ENCODE data around the gene AXDND1. TPM values are rescaled to one million over a fixed set of nuclear protein-coding genes. Genes with fewer than 3 reads are reported as not detected.

Gene AXDND1
- total and polyA plus RNA-seq, 5 donors = not detected

DNA sequence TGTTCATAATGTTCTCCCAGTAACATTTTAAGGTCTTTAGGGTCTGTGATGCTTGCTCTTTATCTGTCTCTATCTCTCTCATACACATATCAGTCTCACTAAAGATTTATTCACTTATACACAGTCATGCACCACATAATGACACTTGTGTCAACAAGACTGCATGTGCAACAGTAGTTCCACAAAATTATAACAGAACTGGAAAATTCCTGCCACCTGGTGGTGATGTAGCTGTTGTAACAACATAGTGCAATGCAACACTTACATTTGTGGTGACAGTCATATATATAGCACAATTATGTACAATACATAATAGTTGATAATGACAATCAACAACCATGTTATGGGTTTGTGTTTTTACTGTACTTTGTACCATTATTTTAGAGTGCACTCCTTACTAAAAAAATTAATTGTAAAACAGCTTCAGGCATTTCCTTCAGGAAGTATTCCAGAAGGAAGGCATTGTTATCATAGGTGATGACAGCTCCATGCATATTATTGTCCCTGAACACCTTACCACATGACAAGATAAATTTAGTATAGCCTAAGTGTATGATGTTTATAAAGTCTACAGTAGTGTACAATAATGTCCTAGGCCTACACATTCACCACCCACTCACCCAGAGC lies 234.0 kb downstream of the AXDND1 start:
- Histone ChIP-seq H3K4me3 (ENCODE audit: low read length) (no peak overlapping the region), H3K27ac (ENCODE audit: low read length) (no peak overlapping the region), H3K27me3 (ENCODE audit: control insufficient read depth, insufficient read depth) (no peaks in the 10 kb centered on the region), H3K9me3 (ENCODE audit: control insufficient read depth, low read length) (no peaks in the 10 kb centered on the region), H3K4me1 (ENCODE audit: control insufficient read depth, insufficient read depth, low read length) (no peaks in the 10 kb centered on the region)
- DNase-seq (no peak), ATAC-seq (peak in 1 of 2 donors; percentile 33)
- intact Hi-C loops (cut with DNase I) = no loop called here

DNA sequence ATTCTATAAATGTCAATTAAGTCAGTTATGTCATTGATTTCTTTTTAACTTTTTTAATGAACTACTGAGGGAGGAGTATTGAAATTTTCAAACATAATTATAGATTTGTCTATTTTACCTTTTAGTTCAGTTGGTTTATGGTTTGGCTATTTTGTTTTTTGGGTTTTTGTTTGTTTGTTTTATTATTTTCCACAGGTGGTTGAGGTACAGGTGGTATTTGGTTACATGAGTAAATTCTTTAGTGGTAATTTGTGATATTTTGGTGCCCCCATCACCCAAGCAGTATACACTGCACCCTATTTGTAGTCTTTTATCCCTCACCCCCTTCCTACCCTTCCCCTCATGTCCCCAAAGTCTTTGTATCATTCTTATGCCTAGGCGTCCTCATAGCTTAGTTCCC lies 235.3 kb downstream of the AXDND1 start:
- DNase-seq = no peak
- intact Hi-C loops (cut with DNase I) = no loop called here
- no peak overlapping the region for H3K27ac ChIP-seq (ENCODE audit: low read length)
- H3K4me3 ChIP-seq (ENCODE audit: low read length) = no peak overlapping the region
- WGBS = 76% methylated on average over 1 of the region's 1 CpG
- no peak for ATAC-seq
- H3K27me3 ChIP-seq (ENCODE audit: control insufficient read depth, insufficient read depth) = no peaks in the 10 kb centered on the region
- no peaks in the 10 kb centered on the region for H3K4me1 ChIP-seq (ENCODE audit: control insufficient read depth, insufficient read depth, low read length)
- H3K9me3 ChIP-seq (ENCODE audit: control insufficient read depth, low read length) = no peaks in the 10 kb centered on the region

Other genes with a start within 250 kb of the AXDND1 start
- gene ABL2, start 136.3 kb upstream of the AXDND1 start, total RNA-seq = 10 to 100 TPM in 3 of 4 donors, 1 to 10 TPM in 1; 9.9 to 18.4 (median 10.5) TPM
- gene ABL2, start 136.3 kb upstream of the AXDND1 start, polyA plus RNA-seq = 3.2 TPM
- gene SOAT1, start 72.2 kb upstream of the AXDND1 start, total RNA-seq = 10 to 100 TPM; 15.3 to 20.3 (median 18.5) TPM
- gene SOAT1, start 72.2 kb upstream of the AXDND1 start, polyA plus RNA-seq = 5.1 TPM
- not detected for gene NPHS2, start 210.0 kb downstream of the AXDND1 start, total RNA-seq
- gene NPHS2, start 210.0 kb downstream of the AXDND1 start, polyA plus RNA-seq = not detected
- gene TDRD5, start 225.9 kb downstream of the AXDND1 start, total RNA-seq = under 1 TPM in 1 of 4 donors, not detected in 3; 0.21 TPM
- 0.07 TPM for gene TDRD5, start 225.9 kb downstream of the AXDND1 start, polyA plus RNA-seq